ENCODE measurements around the gene LNPEP.

Gene LNPEP

DNA sequence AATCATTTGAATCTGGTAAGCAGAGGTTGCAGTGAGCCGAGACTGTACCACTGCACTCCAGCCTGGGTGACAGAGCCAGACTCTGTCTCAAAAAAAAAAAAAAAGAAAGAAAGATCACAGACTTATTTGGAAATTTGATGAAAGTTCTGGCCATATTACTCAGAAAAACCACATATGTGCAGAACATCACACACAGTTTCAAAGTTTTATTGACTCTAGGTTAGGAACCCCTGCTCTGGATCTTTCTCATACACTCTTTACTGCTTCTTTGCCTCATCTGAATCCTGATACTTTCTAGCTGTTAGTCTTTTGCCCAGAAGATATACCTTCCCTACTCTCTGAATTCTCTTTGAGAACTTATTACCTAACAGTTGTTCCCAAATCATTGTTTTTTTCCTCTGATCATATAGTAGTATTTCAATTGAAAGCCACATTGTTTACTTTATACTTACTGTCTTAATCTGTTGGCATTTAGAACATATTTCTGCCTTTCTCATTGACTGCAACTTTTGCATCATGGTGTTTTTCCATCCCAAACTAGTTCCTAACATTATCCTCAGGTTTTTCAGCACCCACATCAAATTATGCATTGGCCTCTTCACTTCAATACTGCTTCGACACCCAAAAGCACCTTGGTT, 68.7 kb downstream of the LNPEP start:
- no peak for DNase-seq

DNA sequence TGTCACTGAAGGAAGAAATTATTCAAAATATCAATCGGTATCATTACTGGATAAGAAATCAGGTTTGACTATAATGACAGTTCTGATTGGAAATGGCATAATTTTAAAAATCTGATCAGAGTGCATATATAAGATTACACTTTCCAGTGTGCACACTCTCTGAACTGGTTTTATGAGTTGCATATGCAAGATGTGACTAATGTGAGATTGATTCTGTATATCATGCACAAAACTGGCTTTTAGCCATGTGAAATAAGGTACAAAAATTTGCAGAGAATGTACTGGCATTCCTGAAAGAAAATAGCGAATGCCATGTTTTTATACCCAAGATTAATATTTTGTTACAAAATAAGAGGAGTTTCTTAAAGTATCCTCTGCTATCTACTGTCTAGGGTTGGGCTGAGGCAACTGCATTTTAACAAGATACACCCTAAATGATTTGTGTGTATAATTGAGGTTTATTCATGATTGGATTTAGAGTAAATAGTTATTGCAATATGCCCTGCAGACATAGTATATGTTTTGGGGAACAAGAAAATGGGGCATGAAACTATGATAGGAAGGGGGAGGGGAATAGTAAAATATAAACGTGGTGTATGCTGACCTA, 70.7 kb downstream of the LNPEP start:
- no peak for DNase-seq

DNA sequence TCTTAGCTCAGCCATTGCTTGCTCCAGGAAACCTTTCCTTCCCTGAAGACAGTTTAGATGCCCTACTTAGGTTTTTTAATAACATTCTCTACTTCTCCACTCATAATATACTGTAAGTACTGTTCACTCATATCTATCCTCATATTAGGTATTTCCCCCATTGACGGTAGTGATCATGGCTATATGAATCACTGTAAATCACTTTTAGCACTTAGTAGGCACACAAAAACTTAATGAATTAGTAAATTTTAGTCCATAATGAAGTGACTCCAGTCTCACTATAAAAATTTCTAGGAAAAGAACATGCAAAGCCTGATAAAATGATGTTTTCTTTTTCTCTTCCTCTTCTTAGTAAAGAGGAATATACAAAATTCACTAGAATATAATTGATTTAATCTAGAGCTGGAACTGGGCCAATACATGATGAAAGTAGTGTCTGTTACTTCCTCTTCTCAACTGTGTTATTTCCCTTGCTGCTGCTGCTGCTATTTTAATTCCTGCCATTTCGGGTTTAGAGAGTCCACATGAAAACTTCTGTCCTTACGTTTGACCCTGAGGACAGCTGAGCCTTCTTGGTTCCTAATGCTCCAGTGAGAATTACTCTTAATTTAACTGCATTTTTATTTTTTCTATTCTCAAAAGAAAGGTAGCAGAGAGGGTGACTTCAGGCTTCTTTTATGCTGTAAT, 73.5 kb downstream of the LNPEP start:
- DNase-seq, result no peak

DNA sequence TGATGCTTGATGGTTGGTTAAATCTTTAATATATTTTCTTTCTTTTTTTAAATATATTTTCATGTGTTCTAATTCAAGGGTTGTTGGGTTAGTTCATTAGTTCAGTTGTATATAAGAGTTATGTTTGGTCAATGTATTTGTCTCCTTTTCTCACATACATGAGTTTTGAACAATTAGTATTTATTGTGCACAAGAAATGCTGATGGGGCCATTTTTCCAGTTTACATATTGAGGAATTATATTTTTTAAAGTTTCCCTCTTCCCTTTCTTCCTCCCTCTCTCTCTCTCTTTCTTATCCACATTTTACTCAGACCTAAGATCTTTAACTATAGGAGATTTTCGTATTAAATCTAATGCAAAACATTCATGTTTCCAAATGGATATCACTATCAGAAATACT, 74.0 kb downstream of the LNPEP start:
- DNase-seq, result no peak

DNA sequence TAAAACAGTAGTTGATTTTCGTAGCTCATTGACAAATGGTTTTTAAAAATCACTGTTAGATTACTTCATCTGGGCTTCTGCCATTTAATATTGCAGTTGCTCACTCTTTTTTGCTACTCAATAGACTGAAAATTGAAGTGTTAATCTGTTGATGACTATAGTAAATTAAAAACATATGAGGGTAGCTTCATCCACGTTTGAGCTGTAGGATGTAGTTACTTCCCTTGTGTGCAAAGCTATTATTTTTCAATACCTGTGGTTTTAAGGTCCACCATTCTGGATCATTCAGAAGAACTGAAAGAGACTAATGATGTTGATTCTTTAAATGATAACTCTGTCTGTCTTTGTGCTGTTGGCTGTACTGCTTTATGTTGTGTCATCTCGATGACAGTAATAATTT, 74.7 kb downstream of the LNPEP start:
- DNase-seq, result no peak

DNA sequence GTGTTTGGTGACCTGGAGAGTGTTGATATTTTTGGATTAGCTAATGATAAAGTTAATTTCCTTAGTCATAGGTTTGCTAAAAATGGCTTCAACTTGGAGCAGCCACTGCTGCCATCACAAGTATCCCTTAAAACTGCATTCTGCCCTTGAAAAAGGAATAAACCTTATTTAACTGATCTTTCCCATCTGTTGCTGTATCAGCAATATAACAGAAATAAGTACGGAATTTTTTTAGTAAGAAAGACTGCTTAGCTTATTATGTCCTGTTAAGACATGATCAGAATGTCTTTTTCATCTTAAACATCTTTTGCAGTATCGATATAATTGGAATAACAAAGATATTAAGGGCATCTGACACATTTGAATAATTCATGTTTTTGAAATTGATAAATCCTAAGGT, 75.7 kb downstream of the LNPEP start:
- DNase-seq, result no peak

DNA sequence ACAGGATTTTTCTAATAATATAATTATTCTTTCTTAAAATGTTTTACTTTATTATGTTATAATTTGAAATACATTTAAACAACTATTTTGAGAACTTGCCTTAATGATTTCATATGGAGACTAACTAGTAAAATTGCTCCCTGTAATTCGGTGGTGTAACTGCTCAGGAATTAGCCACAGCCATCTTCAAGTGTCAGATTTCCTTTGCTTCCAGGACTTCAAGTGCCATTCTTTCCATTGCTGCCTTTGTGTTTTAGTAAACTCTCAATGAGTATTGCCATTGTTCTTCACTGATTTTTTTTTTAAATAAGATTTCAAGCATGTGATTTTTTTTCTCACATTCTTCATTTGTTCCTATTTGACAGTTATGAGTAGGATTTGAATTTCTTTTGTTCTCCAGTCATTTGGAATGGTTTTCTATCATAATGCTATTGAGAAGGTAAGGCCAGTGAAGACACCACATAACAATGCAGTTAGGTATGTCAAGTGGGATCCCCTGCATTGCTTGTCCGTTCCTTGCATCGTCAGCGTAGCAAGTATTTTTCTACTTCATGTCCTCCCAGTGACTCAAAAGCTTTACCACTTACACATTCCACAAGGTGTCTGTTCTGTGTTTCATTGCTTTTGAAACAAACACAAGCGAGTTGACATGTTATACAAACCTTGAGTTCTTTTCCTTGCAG, 83.7 kb downstream of the LNPEP start:
- DNase-seq, result no peak

DNA sequence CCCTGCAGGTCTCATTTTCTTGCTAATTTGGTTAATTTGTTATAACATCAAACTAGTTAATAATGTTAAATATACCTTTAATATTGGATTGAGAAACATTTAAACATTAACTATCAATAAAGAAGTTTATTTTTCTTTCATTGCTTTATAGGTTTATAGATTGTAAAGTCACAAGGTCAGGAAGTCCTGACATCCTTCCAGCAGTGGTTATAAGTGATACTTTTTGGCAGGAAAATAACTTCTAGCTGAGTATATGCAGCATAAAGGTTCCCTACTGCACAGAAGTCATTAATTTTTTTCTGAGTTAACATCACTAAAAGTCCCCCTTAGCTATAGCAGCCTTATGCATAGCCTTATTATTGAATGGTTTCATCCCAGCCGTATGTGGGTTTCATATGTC, 85.5 kb downstream of the LNPEP start:
- no peak for DNase-seq

DNA sequence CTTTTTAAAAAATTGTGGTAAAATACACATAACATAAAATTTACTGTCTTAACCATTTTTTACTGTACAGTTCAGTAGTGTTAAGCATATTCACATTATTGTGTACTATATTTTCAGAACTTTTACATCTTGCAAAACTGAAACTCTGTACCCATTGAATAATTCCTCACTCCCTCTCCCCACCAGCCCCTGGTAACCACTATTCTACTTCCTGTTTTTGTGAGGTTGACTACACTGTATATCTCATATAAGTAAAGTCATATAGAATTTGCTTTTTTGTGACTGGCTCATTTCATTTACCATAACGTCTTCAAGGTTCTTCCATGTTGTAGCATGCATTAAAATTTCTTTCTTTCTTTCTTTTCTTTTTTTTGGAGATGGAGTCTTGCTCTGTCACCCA, 87.0 kb downstream of the LNPEP start:
- no peak for DNase-seq

DNA sequence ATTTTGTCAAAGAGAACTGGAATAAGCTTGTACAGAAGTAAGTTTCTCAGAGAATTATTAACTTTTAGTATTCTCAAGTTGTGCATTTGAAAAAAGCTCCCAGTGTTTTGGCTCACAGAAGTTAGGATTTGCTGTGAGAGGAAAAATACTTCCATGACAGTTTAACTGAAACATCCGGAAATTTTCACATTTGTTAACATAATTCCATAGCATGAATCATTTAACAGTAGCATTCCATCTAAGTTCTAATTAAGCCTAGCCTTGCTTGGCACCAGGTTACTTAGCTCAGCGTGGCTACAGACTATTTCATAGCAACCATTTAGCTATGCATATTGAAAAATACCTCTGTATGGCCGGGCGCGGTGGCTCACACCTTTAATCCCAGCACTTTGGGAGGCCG, 90.8 kb downstream of the LNPEP start:
- DNase-seq, result no peak

DNA sequence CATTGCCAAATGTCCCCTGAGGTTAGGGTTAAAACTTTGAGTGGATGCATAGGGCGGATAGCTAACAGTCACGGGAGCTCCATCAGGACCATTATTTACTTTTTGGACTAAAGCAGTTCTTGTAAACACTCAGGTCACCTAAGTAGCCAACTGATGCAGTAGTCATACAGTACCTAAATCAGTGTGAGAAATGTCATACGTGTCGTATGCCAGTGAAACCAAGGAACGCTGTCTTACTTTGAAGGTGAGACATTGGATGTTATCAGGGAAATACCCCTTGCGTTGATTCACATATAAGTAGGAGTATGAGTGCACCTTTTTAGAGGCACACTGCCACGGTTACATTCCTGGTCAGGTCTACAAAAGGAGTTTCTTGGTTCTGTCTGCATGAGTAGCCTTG, 101.9 kb downstream of the LNPEP start:
- DNase-seq, result no peak

DNA sequence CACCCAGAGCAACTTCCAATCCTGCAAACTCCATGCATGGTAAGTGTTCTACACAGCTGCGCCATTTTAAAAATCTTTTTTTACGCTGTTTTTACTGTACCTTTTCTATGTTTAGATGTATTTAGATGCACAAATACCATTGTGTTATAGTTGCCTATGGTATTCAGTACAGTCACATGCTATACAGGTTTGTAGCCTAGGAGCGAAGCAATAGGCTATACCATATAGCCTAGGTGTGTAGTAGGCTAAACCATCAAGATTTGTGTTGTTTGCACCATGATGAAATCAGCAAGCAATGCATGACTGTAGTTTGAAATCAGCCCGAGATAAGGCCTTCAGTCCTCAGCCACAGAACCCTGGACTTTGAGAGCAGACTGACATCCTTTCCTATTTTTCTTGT, 105.4 kb downstream of the LNPEP start:
- no peak for DNase-seq

DNA sequence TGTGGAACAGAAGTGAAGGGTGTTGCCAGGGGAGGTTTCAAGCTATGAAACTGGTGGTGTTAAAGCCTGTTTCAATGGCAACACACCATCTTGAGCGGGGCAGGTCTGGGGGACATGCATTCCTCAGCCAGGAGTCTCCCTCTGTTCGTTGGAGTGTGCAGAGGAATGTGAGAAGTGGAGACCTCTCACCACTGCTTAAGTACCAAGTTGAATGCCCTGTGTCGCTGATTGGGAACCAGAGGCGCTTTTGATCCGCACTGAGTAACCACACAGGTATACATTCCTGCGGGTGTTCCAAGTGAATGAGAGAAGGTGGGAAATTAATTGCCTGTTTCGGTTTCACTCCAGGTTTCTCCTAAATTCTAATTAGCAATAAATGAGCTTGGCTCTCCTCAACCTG, 107.1 kb downstream of the LNPEP start:
- no peak for DNase-seq

DNA sequence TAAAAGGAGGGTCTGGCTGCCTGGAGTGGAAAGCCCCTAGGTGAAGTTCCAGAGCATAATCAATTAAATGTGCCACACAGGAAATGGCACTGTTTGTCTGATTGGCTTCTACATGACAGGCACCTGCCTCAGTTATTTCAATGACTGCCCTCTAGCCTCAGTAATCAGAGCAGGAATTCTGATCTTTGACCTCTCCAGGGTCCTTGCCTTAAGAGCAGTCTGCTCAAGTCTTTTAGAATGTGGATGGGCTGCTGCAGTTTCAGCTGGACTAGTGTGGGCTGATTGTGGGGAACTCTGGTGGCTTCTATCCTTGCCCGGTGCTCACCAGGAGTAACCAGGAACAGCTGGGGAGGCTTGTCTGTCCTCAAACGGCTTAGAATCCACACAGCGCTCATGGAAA, 107.6 kb downstream of the LNPEP start:
- no peak for DNase-seq

DNA sequence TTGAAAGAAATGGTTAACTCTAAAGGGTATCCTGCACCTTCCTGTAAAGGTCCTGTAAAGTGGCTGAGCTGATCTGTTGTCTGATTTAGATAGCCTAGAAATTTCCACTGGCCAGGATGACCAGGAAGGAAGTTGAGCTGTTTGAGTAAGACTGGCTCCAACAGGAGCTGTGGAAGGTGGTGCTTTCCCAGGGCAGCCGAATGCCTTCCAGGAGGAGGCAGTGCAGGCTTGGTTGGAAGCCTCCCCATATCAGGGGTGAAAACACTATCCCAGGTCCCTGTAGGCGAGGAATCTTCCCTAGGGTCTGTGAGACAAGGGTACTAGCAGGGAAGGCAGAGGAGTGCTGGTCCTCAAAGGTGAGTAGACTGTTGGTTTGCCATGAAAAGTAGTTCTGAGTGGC, 108.2 kb downstream of the LNPEP start:
- DNase-seq, result no peak

DNA sequence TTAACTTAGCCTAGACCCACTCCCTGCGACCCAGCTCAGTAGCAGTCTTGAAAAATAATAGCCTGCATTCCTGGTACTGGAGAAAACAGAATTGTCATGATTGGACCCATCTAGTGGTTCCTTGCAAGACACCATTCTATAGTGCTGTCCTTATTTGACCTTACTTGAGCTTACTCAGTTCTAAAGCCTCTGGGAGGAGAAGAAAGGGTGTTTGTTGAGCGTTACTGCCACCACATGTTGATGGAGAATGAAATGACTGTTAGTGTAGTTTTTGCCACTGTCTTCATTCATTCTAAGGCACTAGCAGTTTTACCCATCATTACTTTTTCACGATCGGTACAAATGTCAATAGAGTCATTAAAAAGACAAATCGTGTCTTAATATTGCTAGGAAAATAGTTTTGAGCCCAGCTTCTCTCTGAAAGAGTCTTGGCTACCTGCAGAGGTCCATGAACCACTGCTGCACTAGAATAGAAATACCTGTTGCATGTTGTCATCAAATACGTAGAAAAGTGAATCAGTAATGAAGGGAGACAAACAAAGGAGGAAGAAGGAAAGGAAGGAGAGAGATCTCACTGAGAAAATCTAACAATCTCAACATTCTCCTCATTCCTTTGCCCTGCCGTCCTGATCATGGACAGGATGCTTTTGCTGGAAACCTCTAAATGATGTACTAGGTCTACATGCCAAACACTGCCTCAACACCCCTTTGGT, 110.5 kb downstream of the LNPEP start:
- no peak for DNase-seq

DNA sequence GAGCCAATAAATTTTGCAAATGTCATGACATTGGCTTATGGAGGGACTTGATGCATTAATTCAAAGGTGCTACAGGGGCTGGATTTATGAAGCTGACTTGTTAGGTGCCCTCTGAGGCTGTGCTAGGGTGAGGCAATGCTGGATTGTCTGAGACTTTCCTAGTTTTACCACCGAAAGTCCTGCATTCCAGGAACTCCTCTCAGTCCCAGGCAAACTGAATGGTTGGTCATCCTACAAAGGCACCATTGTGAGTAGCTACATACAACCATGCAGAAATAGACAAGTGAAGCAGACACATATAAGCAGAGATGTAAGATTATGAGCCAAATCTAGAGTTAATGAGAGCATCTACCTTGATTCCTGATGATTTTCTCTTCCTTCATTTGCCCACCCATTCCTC, 111.2 kb downstream of the LNPEP start:
- DNase-seq, result no peak

DNA sequence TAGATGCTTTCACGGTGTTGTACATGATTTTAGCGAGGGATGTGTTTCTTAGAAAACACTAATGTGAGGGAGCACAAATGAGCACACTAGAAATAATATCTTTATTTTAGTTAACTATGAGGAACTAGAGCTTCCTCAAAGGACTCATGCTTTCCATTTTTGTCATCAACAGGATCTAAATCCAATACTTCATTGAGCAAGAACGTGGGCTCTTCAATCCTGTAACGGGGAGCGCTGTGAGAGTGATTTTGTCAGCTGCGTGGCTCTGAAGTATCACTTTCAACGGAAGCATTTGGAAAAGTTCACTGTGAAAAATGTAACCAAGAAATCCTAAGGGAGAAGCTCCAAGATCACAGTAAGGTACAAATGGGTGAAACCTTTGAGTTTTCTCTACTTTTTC, 113.3 kb downstream of the LNPEP start:
- no peak for DNase-seq

DNA sequence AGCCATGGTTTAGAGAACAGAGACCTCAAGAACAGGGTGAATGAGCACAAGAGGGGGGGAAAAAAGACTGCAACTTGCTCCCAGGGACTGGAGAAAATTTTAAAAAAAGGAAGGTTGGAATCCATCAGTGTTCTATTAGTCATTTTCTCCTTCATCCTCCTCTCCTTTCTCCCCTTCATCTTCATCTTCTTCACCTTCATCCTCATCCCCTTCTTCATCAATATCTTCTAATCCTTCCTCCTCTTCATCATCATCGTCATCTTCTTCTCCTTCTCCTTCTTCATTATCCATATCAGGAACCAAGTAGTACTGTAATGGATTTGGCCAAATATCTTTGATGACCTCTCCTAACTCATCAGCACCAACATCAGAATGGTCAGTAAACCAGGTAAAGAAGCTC, 120.4 kb downstream of the LNPEP start:
- no peak for DNase-seq

DNA sequence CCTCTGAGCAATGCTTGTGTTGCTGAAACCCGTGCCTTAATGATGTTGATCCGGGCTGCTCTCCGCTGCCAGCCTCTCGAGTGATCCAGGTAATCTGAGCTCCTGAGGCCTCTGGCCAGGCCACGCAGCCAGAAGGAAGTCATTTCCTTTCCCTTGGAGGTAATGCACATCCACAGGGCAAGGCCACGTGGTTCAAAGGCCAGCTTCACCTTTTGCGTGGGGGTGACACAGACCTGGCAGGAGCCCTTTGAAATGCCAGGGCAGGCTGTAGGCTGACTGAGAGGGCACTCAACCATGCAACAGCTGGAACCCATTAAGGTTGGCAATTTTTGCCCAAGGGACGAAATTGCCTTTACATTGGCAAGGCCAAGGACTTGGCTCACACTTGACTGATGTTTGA, 126.2 kb downstream of the LNPEP start:
- DNase-seq, result no peak

DNA sequence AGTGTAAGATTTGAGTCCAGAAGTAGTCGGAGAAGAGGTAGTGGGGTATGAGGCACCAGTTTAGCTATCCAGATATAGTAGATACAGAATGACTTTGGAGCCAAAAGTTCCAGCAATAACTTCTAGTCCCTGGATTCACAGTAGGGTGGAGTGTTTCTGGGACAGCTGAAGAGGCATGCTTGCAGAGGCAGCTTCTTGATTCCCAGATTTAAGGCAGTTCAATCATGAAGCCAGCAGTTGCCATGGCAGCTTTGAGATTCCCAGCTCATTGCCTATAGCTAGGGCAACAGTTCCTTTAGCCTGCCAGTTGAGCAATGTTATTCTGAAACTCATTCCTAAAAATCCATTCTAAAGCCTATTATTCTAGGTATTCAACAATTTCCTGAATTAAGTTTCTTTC, 127.4 kb downstream of the LNPEP start:
- no peak for DNase-seq

DNA sequence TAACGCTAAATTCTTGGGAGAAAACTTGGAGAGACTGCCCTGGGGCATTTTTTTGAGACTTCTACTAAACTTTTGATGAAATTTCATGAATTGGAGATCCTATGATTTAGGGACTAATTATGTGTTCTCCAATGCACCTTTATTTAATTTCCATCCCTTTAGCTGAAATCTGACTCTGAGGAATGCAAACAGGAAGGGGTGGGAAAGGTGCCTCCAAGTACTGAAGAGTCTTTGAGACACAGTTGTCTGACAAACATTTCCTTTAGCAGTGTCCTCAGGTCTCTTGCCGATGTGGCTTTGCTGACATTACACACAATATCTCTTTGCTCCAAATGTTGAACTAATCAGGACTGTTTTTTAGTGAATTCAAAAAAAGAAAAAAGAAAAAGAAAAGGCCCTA, 129.6 kb downstream of the LNPEP start:
- DNase-seq, result no peak

DNA sequence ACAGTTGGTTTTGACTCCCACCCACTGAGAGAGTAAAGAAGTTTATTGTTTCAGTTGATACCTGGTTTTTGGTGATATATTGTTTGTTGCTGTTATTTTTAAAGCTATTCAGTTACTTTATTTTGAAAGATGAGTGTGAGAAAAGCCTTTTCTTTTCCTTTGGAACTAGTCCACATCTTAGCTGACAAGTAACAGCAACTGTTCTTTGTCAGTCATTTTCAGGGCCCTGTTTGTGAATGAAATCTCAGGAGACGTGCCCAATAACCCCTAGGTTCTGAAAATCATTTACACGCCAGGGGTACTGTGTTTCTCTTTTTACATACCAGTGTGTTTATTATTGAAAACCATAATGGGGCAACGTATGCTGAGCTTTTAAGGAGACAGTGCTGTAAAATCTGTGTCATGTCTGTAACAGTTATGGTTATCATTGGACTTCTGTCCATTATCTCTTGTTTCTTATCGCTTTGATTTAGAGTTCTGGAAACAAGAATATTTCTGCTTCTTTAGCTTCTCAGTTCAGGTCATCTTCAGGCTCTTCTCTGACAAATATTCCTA, 131.5 kb downstream of the LNPEP start:
- no peak for DNase-seq

Data from stimulated activated CD4-positive, alpha-beta T cell treated with anti-CD3 and anti-CD28 coated beads, Interleukin-4, amount 100 ng/mL, for 4 hours (primary cell).